ENCODE measurements around the gene NUDT12.

DNA sequence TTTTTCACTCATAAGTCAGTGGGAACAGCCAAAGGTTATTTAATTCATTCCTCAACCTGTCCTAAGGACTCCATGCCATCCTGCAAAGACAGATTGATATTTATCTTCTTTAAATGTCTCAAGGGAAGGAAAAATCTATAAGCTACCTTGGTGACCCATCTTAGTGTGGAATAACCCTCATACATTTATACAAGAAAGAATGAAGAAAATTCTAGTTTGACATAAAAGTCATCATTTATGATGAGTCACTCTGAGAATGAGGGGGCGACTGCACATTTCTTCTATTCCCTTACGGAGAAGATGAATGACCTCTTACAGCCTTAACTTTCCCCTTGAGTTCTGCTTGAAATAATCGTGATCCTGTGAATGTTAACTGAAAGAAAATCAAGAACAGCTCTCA is 26.8 kb upstream of the NUDT12 start:
- TF ChIP-seq ZFP30 (CRISPR knock-in tag; IDR thresholded peaks at IDR 0.05), result no peak
- TF ChIP-seq, protein P1, sequence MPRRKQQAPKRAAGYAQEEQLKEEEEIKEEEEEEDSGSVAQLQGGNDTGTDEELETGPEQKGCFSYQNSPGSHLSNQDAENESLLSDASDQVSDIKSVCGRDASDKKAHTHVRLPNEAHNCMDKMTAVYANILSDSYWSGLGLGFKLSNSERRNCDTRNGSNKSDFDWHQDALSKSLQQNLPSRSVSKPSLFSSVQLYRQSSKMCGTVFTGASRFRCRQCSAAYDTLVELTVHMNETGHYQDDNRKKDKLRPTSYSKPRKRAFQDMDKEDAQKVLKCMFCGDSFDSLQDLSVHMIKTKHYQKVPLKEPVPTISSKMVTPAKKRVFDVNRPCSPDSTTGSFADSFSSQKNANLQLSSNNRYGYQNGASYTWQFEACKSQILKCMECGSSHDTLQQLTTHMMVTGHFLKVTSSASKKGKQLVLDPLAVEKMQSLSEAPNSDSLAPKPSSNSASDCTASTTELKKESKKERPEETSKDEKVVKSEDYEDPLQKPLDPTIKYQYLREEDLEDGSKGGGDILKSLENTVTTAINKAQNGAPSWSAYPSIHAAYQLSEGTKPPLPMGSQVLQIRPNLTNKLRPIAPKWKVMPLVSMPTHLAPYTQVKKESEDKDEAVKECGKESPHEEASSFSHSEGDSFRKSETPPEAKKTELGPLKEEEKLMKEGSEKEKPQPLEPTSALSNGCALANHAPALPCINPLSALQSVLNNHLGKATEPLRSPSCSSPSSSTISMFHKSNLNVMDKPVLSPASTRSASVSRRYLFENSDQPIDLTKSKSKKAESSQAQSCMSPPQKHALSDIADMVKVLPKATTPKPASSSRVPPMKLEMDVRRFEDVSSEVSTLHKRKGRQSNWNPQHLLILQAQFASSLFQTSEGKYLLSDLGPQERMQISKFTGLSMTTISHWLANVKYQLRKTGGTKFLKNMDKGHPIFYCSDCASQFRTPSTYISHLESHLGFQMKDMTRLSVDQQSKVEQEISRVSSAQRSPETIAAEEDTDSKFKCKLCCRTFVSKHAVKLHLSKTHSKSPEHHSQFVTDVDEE (CRISPR knock-in tag; IDR thresholded peaks at IDR 0.05), result no peak
- no peak for TF ChIP-seq ZFP3 (CRISPR knock-in tag; IDR thresholded peaks at IDR 0.05)
- TF ChIP-seq, protein P2, sequence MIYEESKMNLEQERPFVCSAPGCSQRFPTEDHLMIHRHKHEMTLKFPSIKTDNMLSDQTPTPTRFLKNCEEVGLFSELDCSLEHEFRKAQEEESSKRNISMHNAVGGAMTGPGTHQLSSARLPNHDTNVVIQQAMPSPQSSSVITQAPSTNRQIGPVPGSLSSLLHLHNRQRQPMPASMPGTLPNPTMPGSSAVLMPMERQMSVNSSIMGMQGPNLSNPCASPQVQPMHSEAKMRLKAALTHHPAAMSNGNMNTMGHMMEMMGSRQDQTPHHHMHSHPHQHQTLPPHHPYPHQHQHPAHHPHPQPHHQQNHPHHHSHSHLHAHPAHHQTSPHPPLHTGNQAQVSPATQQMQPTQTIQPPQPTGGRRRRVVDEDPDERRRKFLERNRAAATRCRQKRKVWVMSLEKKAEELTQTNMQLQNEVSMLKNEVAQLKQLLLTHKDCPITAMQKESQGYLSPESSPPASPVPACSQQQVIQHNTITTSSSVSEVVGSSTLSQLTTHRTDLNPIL (CRISPR knock-in tag; IDR thresholded peaks at IDR 0.05; ENCODE audit: low read depth), result no peak
- no peak for TF ChIP-seq TCF4 (CRISPR knock-in tag; IDR thresholded peaks at IDR 0.05; ENCODE audit: borderline replicate concordance)
- TF ChIP-seq, protein P3, sequence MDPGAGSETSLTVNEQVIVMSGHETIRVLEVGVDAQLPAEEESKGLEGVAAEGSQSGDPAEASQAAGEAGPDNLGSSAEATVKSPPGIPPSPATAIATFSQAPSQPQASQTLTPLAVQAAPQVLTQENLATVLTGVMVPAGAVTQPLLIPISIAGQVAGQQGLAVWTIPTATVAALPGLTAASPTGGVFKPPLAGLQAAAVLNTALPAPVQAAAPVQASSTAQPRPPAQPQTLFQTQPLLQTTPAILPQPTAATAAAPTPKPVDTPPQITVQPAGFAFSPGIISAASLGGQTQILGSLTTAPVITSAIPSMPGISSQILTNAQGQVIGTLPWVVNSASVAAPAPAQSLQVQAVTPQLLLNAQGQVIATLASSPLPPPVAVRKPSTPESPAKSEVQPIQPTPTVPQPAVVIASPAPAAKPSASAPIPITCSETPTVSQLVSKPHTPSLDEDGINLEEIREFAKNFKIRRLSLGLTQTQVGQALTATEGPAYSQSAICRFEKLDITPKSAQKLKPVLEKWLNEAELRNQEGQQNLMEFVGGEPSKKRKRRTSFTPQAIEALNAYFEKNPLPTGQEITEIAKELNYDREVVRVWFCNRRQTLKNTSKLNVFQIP (CRISPR knock-in tag; IDR thresholded peaks at IDR 0.05; ENCODE audit: borderline replicate concordance, low read depth), result no peak
- TF ChIP-seq, protein P4, sequence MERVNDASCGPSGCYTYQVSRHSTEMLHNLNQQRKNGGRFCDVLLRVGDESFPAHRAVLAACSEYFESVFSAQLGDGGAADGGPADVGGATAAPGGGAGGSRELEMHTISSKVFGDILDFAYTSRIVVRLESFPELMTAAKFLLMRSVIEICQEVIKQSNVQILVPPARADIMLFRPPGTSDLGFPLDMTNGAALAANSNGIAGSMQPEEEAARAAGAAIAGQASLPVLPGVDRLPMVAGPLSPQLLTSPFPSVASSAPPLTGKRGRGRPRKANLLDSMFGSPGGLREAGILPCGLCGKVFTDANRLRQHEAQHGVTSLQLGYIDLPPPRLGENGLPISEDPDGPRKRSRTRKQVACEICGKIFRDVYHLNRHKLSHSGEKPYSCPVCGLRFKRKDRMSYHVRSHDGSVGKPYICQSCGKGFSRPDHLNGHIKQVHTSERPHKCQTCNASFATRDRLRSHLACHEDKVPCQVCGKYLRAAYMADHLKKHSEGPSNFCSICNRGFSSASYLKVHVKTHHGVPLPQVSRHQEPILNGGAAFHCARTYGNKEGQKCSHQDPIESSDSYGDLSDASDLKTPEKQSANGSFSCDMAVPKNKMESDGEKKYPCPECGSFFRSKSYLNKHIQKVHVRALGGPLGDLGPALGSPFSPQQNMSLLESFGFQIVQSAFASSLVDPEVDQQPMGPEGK (CRISPR knock-in tag; IDR thresholded peaks at IDR 0.05; ENCODE audit: borderline replicate concordance), result no peak
- no peak for TF ChIP-seq ZNF8 (CRISPR knock-in tag; IDR thresholded peaks at IDR 0.05)
- TF ChIP-seq ZNF565 (CRISPR knock-in tag; conservative IDR thresholded peaks at IDR 0.05; ENCODE audit: low read depth), result no peak
